Keratinocyte (primary cell): ENCODE data around the gene BTG4. TPM values are rescaled to one million over a fixed set of nuclear protein-coding genes. Genes with fewer than 3 reads are reported as not detected.

Experiments
- DNase-seq: peaks from one replicate; pipeline ENCODE4 v3.0.0-alpha.2; 2011; ENCODE audit warnings: low read depth, missing footprints, low spot score
- FAIRE-seq: peaks from 2 replicates; lab custom pipeline; 2011; peaks lifted over from hg19 to GRCh38; lab: Jason Lieb, UNC
- H2AFZ ChIP-seq: 2 replicates; pipeline ENCODE4 v1.6.0; 2012; ENCODE audit warnings: low read length, control low read depth, inconsistent platforms; ENCODE audit not compliant: control insufficient read depth
- H3K27ac ChIP-seq: 2 replicates; pipeline ENCODE4 v1.5.1; 2011; ENCODE audit warnings: low read length; ENCODE audit not compliant: control insufficient read depth, insufficient read depth
- H3K27me3 ChIP-seq: 3 replicates; pipeline ENCODE4 v1.6.0; 2011; ENCODE audit warnings: low read length; ENCODE audit not compliant: control insufficient read depth, insufficient read depth; ENCODE audit errors: extremely low read depth
- H3K36me3 ChIP-seq, 2 experiments: 2 replicates in 1 of 2; 3 replicates in 1 of 2; pipeline ENCODE4 v1.5.1; 2011; ENCODE audit warnings: low read length in 2 of 2, mild to moderate bottlenecking in 1 of 2; ENCODE audit not compliant: control insufficient read depth in 2 of 2, insufficient read depth in 2 of 2; ENCODE audit errors: extremely low read depth in 1 of 2
- H3K4me1 ChIP-seq: 3 replicates; pipeline ENCODE4 v1.5.1; 2011; ENCODE audit warnings: low read length; ENCODE audit not compliant: control insufficient read depth, insufficient read depth; ENCODE audit errors: extremely low read depth
- H3K4me2 ChIP-seq: 3 replicates; pipeline ENCODE4 v1.6.0; 2011; ENCODE audit warnings: low read depth, low read length; ENCODE audit not compliant: control insufficient read depth, insufficient read depth; ENCODE audit errors: extremely low read depth
- H3K4me3 ChIP-seq, 3 experiments: fragments of 200-600 bp in 1 of 3; sonication (generic) in 1 of 3; 2 replicates in 2 of 3; 3 replicates in 1 of 3; pipeline ENCODE4 v1.5.1; 2011 to 2016; ENCODE audit warnings: low read length in 3 of 3, mild to moderate bottlenecking in 3 of 3, control low read depth in 2 of 3, inconsistent platforms in 1 of 3, low read depth in 1 of 3, mixed read lengths in 1 of 3, mixed run types in 1 of 3, moderate library complexity in 1 of 3; ENCODE audit not compliant: control insufficient read depth in 2 of 3, insufficient read depth in 2 of 3; ENCODE audit errors: extremely low read depth in 1 of 3
- H3K79me2 ChIP-seq: 2 replicates; pipeline ENCODE4 v1.6.0; 2012; ENCODE audit warnings: low read length; ENCODE audit not compliant: control insufficient read depth, insufficient read depth
- H3K9ac ChIP-seq: 3 replicates; pipeline ENCODE4 v1.6.0; 2011; ENCODE audit warnings: low read length; ENCODE audit not compliant: control insufficient read depth, insufficient read depth; ENCODE audit errors: extremely low read depth
- H3K9me1 ChIP-seq: 3 replicates; pipeline ENCODE4 v1.6.0; 2011; ENCODE audit warnings: low read length; ENCODE audit not compliant: control insufficient read depth, insufficient read depth; ENCODE audit errors: extremely low read depth
- H3K9me3 ChIP-seq: 2 replicates; pipeline ENCODE4 v1.5.1; 2012; ENCODE audit warnings: low read depth, low read length; ENCODE audit not compliant: control insufficient read depth
- H4K20me1 ChIP-seq: 3 replicates; pipeline ENCODE4 v1.6.0; 2011; ENCODE audit warnings: low read length; ENCODE audit not compliant: control insufficient read depth, insufficient read depth; ENCODE audit errors: extremely low read depth
- CTCF ChIP-seq, 3 experiments: IDR thresholded peaks in 1 of 3; conservative IDR thresholded peaks in 1 of 3; optimal IDR thresholded peaks in 1 of 3; 2 replicates in 2 of 3; 3 replicates in 1 of 3; pipeline versions ENCODE3 to v1.5.1; 2011; ENCODE audit warnings: low read length in 3 of 3, mild to moderate bottlenecking in 3 of 3, moderate library complexity in 2 of 3, control low read depth in 1 of 3, inconsistent platforms in 1 of 3; ENCODE audit not compliant: insufficient read depth in 2 of 3; ENCODE audit errors: extremely low read depth in 1 of 3
- EZH2 ChIP-seq: IDR thresholded peaks from one replicate; pipeline ENCODE4 v1.6.1; 2012; ENCODE audit warnings: inconsistent platforms, mild to moderate bottlenecking, low read length, moderate library complexity
- dilution Hi-C: fragments of 300-500 bp; cut with MboI; formaldehyde crosslinking; loops from one replicate; pipeline ENCODE4 v1.7.0; 2020; ENCODE audit warnings: low sequenced_read_pairs; ENCODE audit not compliant: extremely low pct_ligation_motif_present
- polyA plus RNA-seq, 5 experiments: library from polyadenylated mRNA; depleted of rRNA in 3 of 5; stranded (reverse) in 3 of 5; stranded (forward) in 1 of 5; unstranded in 1 of 5; fragments of >200 nt; gene quantifications; 1 replicate in 1 of 5; 2 replicates in 3 of 5; 3 replicates in 1 of 5; pipeline versions ENCODE4 v1.2.1 to v1.2.3, GENCODE V29; 2011 to 2012; ENCODE audit warnings: missing spikeins in 2 of 5, low read depth in 1 of 5, low replicate concordance in 1 of 5

BTG4 gene
- polyA plus RNA-seq, 1 donor (not counting 4 experiments of a cell fraction or from before 2014, with no cell fraction given), result 0.12 TPM

- Histone ChIP-seq H3K9ac (no peak overlapping the region), H3K27ac (no peak overlapping the region), H2AFZ (no peak overlapping the region), H3K9me3 (no peaks in the 10 kb centered on the region), H3K4me1 (peaks cover under 1% of the 10 kb centered on the region), H3K4me3 (no peak overlapping the region), H3K79me2 (no peaks in the 10 kb centered on the region), H3K36me3 (no peaks in the 10 kb centered on the region), H4K20me1 (no peaks in the 10 kb centered on the region), H3K4me2 (no peak overlapping the region), H3K9me1 (no peaks in the 10 kb centered on the region), H3K27me3 (no peaks in the 10 kb centered on the region)
- DNase-seq (no peak), FAIRE-seq (no peak)
- dilution Hi-C loops, result no loop called here
- TF ChIP-seq EZH2 (no peak), CTCF (optimal IDR thresholded peaks at IDR 0.05 in 1 of 3, IDR thresholded peaks at IDR 0.05 in 1 of 3, conservative IDR thresholded peaks at IDR 0.05 in 1 of 3; ENCODE audit: extremely low read depth in 1 of 3, insufficient read depth in 2 of 3, low read length in 3 of 3) (no peak)
Measured at GRCh38 chr11:111548525-111548924, 36.3 kb upstream of the BTG4 start.

- Histone ChIP-seq H3K9me1 (no peaks in the 10 kb centered on the region), H3K27ac (no peak overlapping the region), H3K9me3 (no peaks in the 10 kb centered on the region), H3K4me3 (no peak overlapping the region), H3K79me2 (no peaks in the 10 kb centered on the region), H3K9ac (no peak overlapping the region), H3K27me3 (peaks cover 23% of the 10 kb centered on the region), H2AFZ (no peak overlapping the region), H3K4me1 (peaks cover 10% of the 10 kb centered on the region), H3K4me2 (no peak overlapping the region), H3K36me3 (no peaks in the 10 kb centered on the region), H4K20me1 (no peaks in the 10 kb centered on the region)
- DNase-seq (no peak), FAIRE-seq (no peak)
- TF ChIP-seq EZH2 (no peak), CTCF (optimal IDR thresholded peaks at IDR 0.05 in 1 of 3, IDR thresholded peaks at IDR 0.05 in 1 of 3, conservative IDR thresholded peaks at IDR 0.05 in 1 of 3; ENCODE audit: extremely low read depth in 1 of 3, insufficient read depth in 2 of 3, low read length in 3 of 3) (no peak)
- dilution Hi-C loops, result no loop called here
Measured at GRCh38 chr11:111542606-111543275, 30.6 kb upstream of the BTG4 start.
